PFSK-1 (cell line): ENCODE data around the gene KCNC3.

Experiments used
- POLR2AphosphoS5 ChIP-seq: IDR thresholded peaks from 2 replicates; pipeline ENCODE4 v1.6.1; 2012; ENCODE audit warnings: low read depth, mild to moderate bottlenecking, control low read depth, low read length, moderate library complexity
- REST ChIP-seq, 2 experiments: IDR thresholded peaks; 2 replicates each; pipeline versions ENCODE4 v1.6.1 to v1.8.0; 2011 to 2012; ENCODE audit warnings: low read depth in 2 of 2, low read length in 2 of 2, control low read depth in 1 of 2, inconsistent platforms in 1 of 2, mild to moderate bottlenecking in 1 of 2, moderate library complexity in 1 of 2; ENCODE audit not compliant: insufficient read depth in 1 of 2
- TAF1 ChIP-seq: IDR thresholded peaks from 2 replicates; pipeline ENCODE4 v1.6.1; 2012; ENCODE audit warnings: low read length, control low read depth, borderline replicate concordance; ENCODE audit not compliant: insufficient read depth

GRCh38 chr19:50365434-50366306, 36.5 kb upstream of the KCNC3 start, which contains the start of gene NAPSA:
- no peak for TF ChIP-seq REST (IDR thresholded peaks at IDR 0.05; ENCODE audit: insufficient read depth in 1 of 2, low read depth in 2 of 2, low read length in 2 of 2)
- TF ChIP-seq TAF1: no peak
- no peak for TF ChIP-seq POLR2AphosphoS5
